ENCODE data around the gene MEI4. TPM values are rescaled to one million over a fixed set of nuclear protein-coding genes. Genes with fewer than 3 reads are reported as not detected.
"Not testable (repeated sequence)": the region's sequence is repeated elsewhere in the genome, so short reads cannot be mapped to it uniquely, and the experiment has no call there.

MEI4 gene
- total RNA-seq, 1 donor from 2014 or later: not detected

GRCh38 chr6:77740380-77740779 is 87.5 kb downstream of the MEI4 start:
- Histone ChIP-seq H3K9me3 (no peaks in the 10 kb centered on the region), H3K27me3 (no peaks in the 10 kb centered on the region), H3K36me3 (no peaks in the 10 kb centered on the region), H3K27ac (no peak overlapping the region), H3K4me3 (no peak overlapping the region), H3K4me1 (no peaks in the 10 kb centered on the region)
- no peak for DNase-seq (ENCODE audit: extremely low spot score in 2 of 2)
- no peak for TF ChIP-seq POLR2AphosphoS5 (IDR thresholded peaks at IDR 0.05; ENCODE audit: insufficient read depth in 1 of 2, low read depth in 1 of 2)
- TF ChIP-seq, protein P1, sequence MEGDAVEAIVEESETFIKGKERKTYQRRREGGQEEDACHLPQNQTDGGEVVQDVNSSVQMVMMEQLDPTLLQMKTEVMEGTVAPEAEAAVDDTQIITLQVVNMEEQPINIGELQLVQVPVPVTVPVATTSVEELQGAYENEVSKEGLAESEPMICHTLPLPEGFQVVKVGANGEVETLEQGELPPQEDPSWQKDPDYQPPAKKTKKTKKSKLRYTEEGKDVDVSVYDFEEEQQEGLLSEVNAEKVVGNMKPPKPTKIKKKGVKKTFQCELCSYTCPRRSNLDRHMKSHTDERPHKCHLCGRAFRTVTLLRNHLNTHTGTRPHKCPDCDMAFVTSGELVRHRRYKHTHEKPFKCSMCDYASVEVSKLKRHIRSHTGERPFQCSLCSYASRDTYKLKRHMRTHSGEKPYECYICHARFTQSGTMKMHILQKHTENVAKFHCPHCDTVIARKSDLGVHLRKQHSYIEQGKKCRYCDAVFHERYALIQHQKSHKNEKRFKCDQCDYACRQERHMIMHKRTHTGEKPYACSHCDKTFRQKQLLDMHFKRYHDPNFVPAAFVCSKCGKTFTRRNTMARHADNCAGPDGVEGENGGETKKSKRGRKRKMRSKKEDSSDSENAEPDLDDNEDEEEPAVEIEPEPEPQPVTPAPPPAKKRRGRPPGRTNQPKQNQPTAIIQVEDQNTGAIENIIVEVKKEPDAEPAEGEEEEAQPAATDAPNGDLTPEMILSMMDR (IDR thresholded peaks at IDR 0.05): no peak
- TF ChIP-seq POLR2A (IDR thresholded peaks at IDR 0.05): no peak
- intact Hi-C loops (cut with DNase I): no loop called here

GRCh38 chr6:77752156-77752555 is 99.3 kb downstream of the MEI4 start:
- intact Hi-C loops (cut with DNase I); H3K27ac ChIP-seq; H3K9me3 ChIP-seq; H3K27me3 ChIP-seq; DNase-seq (ENCODE audit: extremely low spot score in 2 of 2); H3K4me1 ChIP-seq; H3K4me3 ChIP-seq; H3K36me3 ChIP-seq: not testable (repeated sequence)

- TF ChIP-seq POLR2A (IDR thresholded peaks at IDR 0.05): no peak
- TF ChIP-seq, protein P1 (IDR thresholded peaks at IDR 0.05): no peak
- H3K9me3 ChIP-seq: no peaks in the 10 kb centered on the region
- intact Hi-C loops (cut with DNase I): no loop called here
Measured at GRCh38 chr6:77762386-77762785, 109.5 kb downstream of the MEI4 start.

DNA sequence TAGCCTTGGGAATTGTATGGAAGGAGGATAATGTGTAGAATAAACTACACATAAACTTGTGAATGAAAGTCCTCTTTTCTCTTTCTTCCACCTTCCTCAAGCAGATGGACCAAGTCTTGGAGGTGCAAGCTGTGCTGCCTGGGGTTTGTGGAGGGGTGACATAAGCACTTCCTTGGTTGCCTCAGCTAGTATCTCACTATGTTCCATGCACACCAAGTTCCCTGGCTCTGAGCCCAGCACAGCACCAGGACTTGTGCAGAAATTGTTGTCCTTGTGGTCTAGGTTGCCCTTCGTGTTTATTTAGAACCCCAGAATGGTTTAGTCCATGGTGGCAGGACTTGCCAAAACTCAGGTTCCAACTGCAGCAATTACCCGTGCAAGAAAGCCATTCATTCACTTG is 110.3 kb downstream of the MEI4 start:
- Histone ChIP-seq H3K4me3 (no peak overlapping the region), H3K27me3 (no peaks in the 10 kb centered on the region), H3K27ac (no peak overlapping the region), H3K36me3 (no peaks in the 10 kb centered on the region), H3K4me1 (no peaks in the 10 kb centered on the region), H3K9me3 (no peaks in the 10 kb centered on the region)
- no peak for DNase-seq (ENCODE audit: extremely low spot score in 2 of 2)
- TF ChIP-seq, protein P1 (IDR thresholded peaks at IDR 0.05): no peak
- TF ChIP-seq POLR2AphosphoS5 (IDR thresholded peaks at IDR 0.05; ENCODE audit: insufficient read depth in 1 of 2, low read depth in 1 of 2): no peak
- no peak for TF ChIP-seq POLR2A (IDR thresholded peaks at IDR 0.05)
- intact Hi-C loops (cut with DNase I): no loop called here

More at GRCh38 chr6:77762386-77762785, 109.5 kb downstream of the MEI4 start:
- H3K4me3 ChIP-seq: no peak overlapping the region
- no peaks in the 10 kb centered on the region for H3K36me3 ChIP-seq
- H3K27ac ChIP-seq: no peak overlapping the region
- no peaks in the 10 kb centered on the region for H3K4me1 ChIP-seq
- H3K27me3 ChIP-seq: no peaks in the 10 kb centered on the region
- no peak for DNase-seq (ENCODE audit: extremely low spot score in 2 of 2)

DNA sequence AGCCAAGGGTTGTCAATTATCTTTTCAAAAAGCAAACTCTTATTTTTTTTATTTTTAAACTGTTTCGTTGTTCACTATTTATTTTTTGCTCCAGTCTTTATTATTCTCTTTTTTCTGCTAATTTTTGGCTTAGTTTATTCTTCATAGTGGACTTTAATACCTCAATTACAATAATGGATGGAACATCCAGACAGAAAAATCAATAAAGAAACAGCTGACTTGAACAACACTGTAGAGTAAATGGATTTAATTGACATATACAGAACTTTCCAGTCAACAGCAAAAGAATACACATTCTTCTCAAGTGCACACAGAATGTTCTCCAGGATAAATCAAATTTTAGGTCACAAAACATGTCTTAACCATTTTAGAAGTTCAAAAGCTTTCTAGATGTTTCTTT is 111.5 kb downstream of the MEI4 start:
- Histone ChIP-seq H3K4me1 (no peaks in the 10 kb centered on the region), H3K27ac (no peak overlapping the region), H3K36me3 (no peaks in the 10 kb centered on the region), H3K27me3 (no peaks in the 10 kb centered on the region), H3K4me3 (no peak overlapping the region), H3K9me3 (no peaks in the 10 kb centered on the region)
- DNase-seq (ENCODE audit: extremely low spot score in 2 of 2): no peak
- intact Hi-C loops (cut with DNase I): no loop called here
- TF ChIP-seq, protein P1 (IDR thresholded peaks at IDR 0.05): no peak
- no peak for TF ChIP-seq POLR2AphosphoS5 (IDR thresholded peaks at IDR 0.05; ENCODE audit: insufficient read depth in 1 of 2, low read depth in 1 of 2)
- TF ChIP-seq POLR2A (IDR thresholded peaks at IDR 0.05): no peak
